NCI-H748 treated with DMSO at 0.1 percent for 48 hours (cell line): Measurements from ENCODE around the gene MAP7.
A peak's percentile ranks its signal among the peaks of the same experiment; 100 is the strongest.
"Not testable (repeated sequence)": the region's sequence is repeated elsewhere in the genome, so short reads cannot be mapped to it uniquely, and the experiment has no call there.

Experiments used
- DNase-seq: peaks from one replicate; lab custom pipeline; 2025; lab: John Stamatoyannopoulos, UW

MAP7 gene

GRCh38 chr6:136550330-136551071 is at the start of gene MAP7:
TSS of gene MAP7 (minus strand) at chr6:136550422. CDS start at chr6:136550408, 14 bp downstream.
- peak; percentile 79 for DNase-seq

- DNase-seq: no peak
Observed at GRCh38 chr6:136599329-136600011, 49.2 kb upstream of the MAP7 start.

DNA sequence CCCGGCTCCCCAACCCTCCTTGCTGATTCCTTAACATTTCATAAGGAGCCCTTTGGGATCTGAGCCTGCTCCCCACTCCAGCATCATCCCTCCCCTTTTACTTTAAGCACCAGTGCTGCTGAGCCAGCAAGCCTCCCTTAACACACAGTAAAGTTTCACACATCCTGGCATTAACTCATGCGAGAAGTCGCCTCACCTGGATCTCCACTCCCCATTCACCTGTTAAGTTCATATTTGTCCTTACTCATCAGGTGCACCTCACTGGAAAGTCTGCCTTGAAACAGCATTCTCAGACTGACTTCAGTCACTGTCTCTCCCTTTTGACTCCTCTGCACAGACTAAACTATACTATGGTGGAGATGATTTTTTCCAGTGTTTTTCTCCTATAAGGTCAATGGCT is 47.8 kb upstream of the MAP7 start:
- no peak for DNase-seq

GRCh38 chr6:136594671-136595070 is 44.4 kb upstream of the MAP7 start:
- DNase-seq: no peak

GRCh38 chr6:136593748-136594490 is 43.7 kb upstream of the MAP7 start:
- no peak for DNase-seq

DNA sequence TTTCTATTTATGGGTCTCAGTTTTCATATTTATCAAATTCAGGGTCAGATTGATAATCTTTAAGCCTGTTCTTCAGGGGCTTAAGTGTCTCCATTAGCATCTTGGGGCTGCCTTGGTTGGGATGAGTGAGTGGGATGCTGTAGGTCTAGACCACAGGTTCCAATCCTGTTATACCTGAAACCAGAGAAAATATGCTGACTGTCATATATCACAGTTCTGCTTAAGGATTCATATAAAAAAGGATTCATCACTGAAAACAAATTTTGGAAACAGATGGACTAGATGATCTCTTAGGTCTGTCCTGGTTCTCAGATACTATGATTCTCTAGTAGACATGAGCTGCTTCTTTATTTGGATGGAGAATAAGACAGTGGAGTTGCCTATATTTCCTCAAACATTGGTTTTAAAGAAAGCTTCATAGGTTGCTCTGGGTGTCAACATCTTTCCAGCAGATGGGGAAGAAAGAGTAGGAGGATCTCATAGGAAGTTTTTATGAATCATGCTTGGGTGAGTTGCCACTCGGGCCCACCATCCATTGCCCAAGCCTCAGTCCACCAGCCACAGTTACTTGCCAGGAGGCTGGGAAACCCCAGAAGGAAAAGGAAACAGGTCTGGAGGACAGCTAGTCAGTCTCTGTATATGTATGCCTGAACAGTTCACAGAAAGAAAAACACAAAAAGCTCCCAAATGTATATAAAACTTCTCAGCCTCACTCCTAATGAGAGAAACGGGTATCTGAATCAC is 42.9 kb upstream of the MAP7 start:
- DNase-seq: no peak

- DNase-seq: no peak
Observed at GRCh38 chr6:136591617-136592016, 41.4 kb upstream of the MAP7 start.

- not testable (repeated sequence) for DNase-seq
Observed at GRCh38 chr6:136590846-136591245, 40.6 kb upstream of the MAP7 start.

GRCh38 chr6:136587527-136587926 is 37.3 kb upstream of the MAP7 start:
- DNase-seq: no peak

DNA sequence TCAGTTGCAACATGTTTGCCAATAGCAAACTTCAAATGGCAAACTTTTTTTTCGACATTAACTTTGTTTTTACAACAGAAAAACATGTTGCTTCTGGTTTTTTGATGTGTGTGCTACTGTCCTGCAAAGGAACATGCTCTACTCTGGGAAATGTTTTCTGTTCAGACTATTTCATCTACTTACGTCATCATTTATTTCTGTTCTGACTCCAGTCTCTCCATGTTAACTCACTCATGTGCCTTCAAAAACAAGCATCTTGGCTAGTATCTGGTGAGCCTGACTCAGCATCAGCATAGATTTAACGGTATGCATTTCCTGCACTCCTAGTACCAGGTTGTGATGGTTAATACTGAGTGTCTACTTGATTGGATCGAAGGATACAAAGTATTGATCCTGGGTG is 36.1 kb upstream of the MAP7 start:
- DNase-seq: no peak

- DNase-seq: not testable (repeated sequence)
Observed at GRCh38 chr6:136585523-136585922, 35.3 kb upstream of the MAP7 start.

GRCh38 chr6:136584290-136584689 is 34.1 kb upstream of the MAP7 start:
- DNase-seq: not testable (repeated sequence)

DNA sequence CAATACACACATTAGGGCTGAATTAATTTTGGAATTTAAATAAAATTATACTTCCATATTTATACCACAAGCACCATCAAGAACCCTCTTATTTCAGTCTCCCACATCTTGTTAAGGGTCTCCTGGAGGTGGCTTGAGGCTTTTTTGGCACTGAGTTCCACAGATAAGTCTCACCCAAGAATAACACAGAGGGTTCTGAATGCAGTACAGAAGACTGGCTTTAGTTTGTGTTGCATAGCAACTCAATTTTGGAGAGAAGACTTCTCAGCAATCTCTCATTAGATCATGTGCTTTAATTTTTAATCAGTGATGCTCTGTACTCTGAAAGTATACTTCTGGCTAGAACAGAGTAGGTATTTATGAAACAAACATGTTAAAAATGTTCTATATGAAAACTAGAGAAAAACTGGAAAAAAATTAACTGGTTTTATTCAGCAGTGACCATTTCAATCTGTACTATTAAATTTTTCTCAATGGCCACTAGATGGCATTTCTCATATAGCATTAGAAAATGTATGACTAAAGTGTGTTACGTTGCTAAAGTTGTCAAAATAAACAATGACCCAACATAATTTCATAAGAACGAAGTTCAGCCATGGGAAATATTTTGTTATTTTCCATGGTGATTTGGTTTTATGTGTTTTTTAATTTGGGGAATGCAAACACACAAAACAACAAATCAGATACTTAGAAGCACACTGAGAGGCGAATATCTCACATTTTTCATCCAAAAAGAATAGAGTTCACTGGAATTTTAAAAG is 32.7 kb upstream of the MAP7 start:
- peak; percentile 16 for DNase-seq

DNA sequence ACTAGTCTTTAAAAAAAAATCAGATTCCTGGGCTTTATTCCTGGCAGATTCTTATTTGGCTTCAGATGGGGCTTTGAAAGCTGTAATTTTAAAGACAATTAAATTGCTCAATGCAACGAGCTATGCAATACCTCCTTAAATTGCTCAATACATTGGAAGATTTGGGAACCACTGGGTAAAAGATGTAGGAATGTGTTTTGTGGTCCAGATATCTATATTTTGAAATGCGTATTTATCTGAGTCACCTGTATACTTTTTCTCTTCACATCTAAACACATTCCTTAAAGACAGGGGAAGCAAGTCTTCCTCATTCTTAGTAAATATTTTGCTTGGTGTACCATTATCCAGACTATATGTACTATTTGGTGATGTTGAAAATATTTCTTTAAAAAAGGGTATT is 29.6 kb upstream of the MAP7 start:
- DNase-seq: no peak

DNA sequence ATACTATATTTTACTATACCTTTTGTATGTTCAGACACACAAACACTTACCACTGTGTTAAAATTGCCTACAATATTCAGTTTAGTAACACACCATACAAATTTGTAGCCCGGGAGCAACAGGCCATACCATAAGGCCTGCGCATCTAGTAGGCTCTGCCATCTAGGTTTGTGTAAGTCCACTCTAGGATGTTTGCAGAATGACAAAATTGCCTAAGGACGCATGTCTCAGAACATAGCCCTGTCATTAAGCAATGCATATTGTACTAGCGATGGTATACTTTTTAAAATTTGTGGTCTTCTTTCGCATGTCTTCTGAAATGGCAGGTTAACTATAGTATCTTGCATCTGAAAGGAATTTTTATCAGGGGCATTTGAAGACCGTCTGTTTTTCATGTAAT is 26.6 kb upstream of the MAP7 start:
- no peak for DNase-seq

DNA sequence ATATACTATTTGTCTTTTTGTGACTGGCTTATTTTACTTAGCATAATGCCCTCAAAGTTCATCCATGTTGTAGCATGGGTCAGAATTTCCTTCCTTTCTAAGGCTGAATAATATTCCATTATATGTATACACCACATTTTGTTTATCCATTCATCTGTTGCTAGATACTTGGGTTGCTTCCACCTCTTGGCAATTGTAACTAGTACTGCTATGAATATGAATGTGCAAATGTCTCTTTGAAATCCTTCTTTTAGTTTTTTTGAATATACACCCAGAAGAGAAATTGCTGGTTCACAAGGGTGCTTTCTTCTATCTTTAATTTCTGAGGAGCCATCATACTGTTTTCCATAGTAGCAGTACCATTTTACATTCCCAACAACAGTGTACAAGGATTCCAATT is 21.3 kb upstream of the MAP7 start:
- DNase-seq: no peak

GRCh38 chr6:136571065-136571464 is 20.8 kb upstream of the MAP7 start:
- DNase-seq: no peak

GRCh38 chr6:136568129-136568528 is 17.9 kb upstream of the MAP7 start:
- no peak for DNase-seq

DNA sequence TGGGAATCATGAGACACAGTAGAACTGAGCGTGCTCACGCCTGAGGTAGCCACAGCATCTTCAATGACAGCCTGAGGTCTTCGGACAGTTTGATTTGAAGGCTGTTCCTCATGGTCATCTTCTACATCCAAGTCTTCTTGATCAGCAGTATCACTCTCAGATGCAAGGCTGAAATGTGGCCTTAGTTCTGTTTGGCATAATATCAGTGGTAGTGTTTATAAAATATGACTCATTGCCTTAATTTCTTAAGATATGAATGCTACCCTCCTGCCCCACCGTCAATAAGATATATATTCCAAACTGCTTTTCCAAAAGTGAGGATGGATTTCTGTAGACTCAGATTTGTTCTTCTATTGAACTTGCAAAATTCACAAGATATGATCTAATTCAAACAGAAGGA is 17.5 kb upstream of the MAP7 start:
- DNase-seq: no peak

DNA sequence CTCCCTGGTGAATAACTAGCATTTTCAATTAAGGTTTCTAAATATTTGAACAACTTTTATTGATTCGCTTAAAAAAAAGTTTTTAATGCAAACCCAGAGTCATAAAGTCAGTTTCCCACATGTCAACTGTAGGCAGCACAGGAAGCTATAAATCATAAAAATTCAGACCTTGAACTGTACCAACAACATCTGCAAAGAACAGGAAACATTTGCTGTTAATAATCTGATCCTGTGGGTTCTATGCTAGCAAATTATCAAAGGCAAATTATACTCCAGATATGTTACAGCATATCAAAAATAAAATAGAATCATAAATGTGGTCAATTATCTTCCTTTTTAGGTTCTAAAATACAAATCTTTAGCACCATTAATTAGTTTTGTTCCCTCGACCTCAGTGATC is 16.6 kb upstream of the MAP7 start:
- DNase-seq: no peak

DNA sequence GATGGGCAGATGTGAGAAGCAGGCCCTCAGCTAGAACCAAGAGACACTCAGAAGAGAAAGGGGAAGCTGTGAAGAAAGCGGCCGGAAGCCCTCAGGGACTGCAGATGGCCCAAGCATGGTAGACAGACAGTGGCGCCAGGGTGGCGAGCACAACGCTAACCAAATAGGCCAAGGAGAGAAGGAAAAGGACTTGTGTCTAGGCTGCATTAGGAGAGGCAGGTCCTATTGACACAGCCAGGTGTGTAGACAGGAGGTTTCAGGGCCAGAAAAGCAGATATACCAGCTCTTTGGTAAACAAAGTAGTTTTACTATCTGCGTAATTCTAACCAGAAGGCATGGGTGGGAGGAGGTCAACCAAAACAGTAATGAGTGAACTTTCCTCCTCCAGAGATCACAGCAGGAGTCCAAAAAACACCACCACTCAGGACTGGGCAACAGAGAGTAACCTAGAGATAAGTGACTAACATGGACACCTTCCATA is 15.8 kb upstream of the MAP7 start:
- DNase-seq: no peak
